Inflammatory macrophage treated with lipopolysaccharide for 4 hours (primary cell): ENCODE results near the gene ICE1.
A peak's percentile ranks its signal among the peaks of the same experiment; 100 is the strongest.
"Not testable (repeated sequence)": the region's sequence is repeated elsewhere in the genome, so short reads cannot be mapped to it uniquely, and the experiment has no call there.

ENCODE experiments used
- DNase-seq: peaks from one replicate; pipeline ENCODE4 v3.0.0-alpha.2; 2020

Gene ICE1

GRCh38 chr5:5401095-5401494, 21.4 kb upstream of the ICE1 start:
- no peak for DNase-seq

DNA sequence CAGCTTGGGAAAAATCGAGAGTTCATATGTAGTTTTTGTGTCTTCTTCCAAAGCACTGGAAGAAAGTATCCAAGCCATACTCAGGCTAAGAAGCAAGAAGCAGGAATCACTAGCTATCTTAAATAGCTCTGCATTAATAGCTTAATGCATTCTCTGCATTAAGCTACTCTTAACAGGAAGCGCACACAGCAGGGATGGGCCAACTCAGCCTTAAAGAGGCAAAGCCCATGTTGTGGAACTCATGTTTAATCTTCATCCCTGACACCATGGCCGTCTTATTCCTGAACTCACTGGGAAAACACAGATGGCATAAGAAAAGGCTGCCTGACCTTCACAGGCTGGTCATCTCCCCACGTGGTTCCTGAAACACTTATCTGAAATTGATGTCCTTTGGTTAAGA, 18.7 kb upstream of the ICE1 start:
- no peak for DNase-seq

- no peak for DNase-seq
Measured at GRCh38 chr5:5404381-5404780, 18.1 kb upstream of the ICE1 start.

DNA sequence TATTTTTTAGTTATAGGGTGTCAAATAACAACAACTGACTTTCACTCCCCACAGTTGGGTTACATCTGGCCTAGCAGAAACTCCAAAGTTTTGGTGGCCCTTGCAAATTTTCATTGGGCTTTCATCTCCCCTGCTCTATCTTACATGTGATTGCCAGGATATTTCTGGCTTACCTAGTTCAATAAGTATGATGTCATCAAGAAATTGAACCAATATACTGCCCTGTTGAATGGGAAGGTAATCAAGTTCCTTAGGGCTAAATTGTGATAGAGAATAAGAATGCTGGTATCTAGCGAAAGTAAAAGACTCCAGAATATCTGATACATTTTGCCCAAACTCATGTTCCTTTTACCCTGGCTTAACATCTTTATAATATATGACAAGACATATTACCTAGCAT, 17.0 kb upstream of the ICE1 start:
- DNase-seq, result no peak

DNA sequence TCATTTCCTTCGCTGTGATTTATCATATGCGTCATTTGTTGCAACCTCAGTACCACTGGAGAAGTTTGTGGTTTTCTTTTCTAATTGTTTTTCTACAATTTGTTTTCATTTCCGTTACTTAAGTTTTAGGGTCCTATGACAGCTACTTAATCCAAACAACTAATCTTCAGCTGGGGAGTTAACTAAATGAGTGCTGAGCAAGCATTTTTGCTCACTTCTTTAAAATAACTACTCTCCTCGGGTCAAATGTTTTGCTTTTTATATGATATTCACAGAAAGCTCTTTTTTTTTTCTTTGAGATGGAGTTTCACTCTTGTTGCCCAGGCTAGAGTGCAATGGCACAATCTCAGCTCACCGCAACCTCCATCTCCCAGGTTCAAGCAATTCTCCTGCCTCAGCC, 14.6 kb upstream of the ICE1 start:
- no peak for DNase-seq

DNA sequence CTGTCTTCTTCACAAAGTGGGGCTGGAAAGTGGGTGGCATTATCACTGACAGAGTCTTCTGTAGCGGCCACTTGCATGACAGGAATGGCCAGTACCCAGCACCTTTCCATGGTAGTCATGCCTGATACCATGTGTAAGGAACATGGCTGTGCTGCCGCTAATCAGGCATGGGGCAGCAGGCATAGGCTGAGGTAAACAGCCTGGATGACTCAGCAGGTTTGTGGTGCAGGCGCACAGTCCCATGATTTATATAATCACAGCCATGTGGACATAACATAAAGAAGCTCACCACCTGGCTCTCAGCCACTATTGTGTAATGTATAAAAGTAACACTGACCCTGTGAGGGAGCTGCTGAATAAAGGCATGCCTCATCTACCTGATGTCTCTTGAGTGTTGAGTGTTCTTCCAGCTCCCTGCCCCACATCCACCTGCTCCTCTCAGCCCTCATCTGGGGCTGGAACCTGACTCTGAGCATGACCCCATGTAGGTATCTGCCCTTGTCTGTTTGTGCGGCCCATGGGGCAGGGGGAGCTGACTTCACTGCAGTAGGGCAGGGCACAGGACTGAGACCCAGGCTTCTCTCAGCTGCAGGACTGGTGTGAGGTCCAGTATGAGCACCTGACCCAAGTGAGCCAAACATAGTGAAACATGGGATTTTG, 13.2 kb upstream of the ICE1 start:
- DNase-seq, result no peak

DNA sequence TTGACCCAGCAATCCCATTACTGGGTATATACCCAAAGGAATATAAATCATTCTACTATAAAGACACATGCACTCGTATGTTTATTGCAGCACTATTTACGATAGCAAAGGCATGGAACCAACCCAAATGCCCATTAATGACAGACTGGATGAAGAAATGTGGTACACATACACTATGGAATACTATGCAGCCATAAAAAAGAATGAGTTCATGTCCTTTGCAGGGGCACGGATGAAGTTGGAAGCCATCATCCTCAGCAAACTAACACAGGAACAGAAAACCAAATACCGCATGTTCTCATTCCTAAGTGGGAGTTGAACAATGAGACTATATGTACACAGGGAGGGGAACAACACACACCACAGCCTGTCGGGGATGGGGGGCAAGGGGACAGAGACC, 8.6 kb upstream of the ICE1 start:
- not testable (repeated sequence) for DNase-seq

- DNase-seq, result no peak
Measured at GRCh38 chr5:5414999-5415398, 7.5 kb upstream of the ICE1 start.

DNA sequence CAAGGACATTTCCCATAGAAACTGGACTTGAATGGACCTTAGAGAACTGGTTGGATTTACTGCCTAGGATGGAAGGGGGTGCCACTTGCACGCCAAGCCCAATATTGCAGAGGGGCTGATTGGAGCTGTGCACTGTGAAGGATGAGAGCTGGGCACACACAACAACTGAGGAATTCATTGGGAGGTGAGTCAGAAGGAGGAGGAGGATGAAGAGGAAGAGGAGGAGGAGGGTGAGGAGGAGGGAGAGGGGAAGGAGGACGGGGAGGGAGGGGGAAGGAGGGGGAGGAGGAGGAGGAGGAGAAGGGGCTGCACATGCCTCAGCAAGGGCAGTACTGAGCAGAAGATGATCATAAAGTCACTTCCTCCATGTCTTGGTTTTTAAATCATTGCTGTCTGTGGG, 5.7 kb upstream of the ICE1 start:
- DNase-seq, result no peak

DNA sequence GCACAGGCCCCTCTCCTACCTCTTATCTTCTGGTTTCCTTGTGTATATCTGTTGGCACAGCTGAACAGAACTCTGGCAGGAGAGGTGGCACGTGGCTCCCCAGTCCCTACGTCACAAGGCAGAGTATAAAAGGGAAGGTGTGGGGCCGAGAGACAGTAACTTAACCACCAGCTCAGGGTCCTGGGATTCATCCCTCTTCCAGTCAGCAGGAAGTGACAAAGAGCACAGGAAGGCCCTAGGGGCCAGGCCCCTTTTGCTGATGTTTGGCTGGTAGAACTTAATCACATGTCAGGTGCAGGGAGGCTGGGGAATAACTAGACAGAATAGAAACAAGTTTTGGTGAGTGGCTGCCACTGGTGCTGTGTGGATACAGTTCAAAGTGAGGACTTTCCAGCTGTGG, 4.5 kb upstream of the ICE1 start:
- DNase-seq, result no peak

DNA sequence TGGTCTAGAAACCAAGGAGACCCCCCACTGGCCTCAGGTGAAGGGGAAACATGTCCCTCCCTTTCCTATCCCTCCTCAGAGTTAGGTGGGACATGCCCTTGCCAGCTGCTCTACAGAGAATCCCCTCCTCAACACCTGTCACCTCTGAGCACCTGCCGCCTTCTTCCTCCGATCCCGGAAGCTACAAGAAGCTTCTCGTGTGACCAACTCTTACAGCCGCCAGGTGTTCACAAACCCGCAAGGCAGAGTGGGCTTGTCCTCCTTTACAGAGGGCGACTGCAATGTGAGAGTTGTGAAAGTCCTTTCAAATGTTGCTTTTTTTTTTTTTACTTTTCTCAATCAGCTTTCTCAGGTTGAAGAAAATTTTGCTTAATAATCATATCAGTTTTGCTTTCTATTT, 3.7 kb upstream of the ICE1 start:
- no peak for DNase-seq

- DNase-seq, result peak; percentile 36
Measured at GRCh38 chr5:5419291-5420210, 2.9 kb upstream of the ICE1 start.

DNA sequence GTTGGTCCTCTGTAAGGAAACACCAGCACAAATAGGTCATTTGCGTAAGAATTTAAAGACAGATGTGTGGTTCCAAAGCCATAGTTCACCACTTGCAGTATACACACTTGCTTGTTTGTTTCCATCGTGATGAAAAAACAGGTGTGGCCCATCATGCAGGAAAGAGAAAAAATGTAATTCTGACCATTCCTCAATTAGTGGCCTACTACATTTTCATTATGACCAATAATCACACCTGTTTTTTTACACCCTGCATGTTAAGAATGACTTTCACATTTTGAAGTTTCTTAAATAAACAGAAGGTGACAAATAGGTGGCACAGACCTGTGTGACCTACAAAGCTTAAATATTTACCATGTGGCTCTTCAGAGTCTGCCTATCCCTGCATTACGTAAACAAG, 2.2 kb upstream of the ICE1 start:
- no peak for DNase-seq

- no peak for DNase-seq
Measured at GRCh38 chr5:5421149-5421960, 1.1 kb upstream of the ICE1 start.

GRCh38 chr5:5422819-5423515, 490 bp downstream of the ICE1 start:
- DNase-seq, result no peak

- no peak for DNase-seq
Measured at GRCh38 chr5:5423586-5423985, 1.1 kb downstream of the ICE1 start.

DNA sequence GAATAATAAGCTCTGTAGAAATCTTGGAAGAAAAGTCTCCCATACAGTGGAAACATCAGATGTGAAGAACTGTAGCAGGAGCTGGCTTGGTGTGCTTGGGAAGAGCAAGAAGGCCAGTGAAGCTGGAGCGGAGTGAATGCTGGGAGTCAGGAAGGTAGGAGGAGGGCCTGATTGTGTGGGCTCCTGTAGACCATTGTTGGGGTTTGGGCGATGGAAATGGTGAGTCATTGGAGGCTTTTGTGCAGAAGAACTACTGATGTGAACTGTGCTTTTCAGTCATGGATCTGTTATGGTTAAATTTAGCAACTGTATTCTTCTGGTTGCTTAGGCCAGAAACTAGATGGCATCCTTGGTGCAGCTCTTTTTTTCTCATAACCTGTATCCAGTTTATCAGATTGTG, 2.3 kb downstream of the ICE1 start:
- no peak for DNase-seq

GRCh38 chr5:5430136-5430535, 7.7 kb downstream of the ICE1 start:
- no peak for DNase-seq

GRCh38 chr5:5432020-5432707, 9.7 kb downstream of the ICE1 start:
- no peak for DNase-seq

- DNase-seq, result no peak
Measured at GRCh38 chr5:5436203-5436760, 13.8 kb downstream of the ICE1 start.

DNA sequence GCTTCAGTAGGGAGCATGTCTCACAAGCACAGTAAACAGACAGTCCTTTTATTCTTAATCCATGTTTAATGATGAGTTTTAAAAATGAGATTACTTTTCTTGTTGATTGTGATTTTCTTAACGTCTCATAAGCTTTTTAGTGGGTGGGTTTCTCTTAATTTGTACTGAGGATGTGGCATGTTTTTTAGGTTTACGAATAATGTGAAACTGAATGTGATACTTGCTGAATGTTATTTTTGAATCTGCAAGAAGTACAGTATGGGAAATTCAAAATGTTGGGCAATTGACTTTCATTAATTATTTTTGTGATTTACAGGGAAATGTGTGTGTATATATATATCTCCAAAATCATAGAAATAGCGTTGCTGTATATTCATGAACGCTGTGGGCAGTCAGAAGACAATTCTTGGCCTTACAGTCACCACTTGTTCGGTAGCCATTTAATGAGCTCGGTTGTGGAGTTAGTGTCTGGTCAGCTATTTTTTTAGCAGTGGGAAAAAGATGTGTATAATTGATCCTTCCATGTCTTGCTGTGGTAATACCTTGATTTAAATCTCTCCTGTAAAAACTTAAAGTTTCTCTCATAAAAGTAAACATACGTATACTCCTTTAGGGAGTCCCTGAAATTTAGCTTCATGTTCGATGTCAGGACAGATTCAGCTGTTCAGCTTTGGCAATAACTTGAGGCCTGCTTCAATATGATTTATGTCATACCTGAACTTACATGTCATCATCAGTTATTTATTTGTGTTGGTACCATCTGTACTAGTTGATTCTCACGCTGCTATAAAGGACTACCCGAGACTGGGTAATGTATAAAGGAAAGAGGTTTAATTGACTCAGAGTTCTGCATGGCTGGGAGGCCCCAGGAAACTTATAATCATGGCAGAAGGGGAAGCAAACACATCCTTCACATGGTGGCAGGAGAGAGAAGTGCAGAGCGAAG, 15.0 kb downstream of the ICE1 start:
- DNase-seq, result no peak
